OCI-LY7 (cell line): Measurements from ENCODE around the gene HOXC10. TPM values are rescaled to one million over a fixed set of nuclear protein-coding genes. Genes with fewer than 3 reads are reported as not detected.

Experiments used
- BruUV-seq: library from RNA; stranded (reverse); fragments of 400-500 nt; replicated peaks from 2 replicates; lab custom pipeline; 2021; lab: Mats Ljungman, UMichigan
- CTCF ChIA-PET: fragments of 300-600 bp; sonication (Branson Sonifier 250); formaldehyde crosslinking; loops from one replicate; lab custom pipeline; 2022; ENCODE audit warnings: antibody characterized with exemption; ENCODE audit not compliant: unreplicated experiment; lab: Charles Lee
- POLR2A ChIA-PET: fragments of 300-600 bp; sonication (Branson Sonifier 250); formaldehyde crosslinking; loops from one replicate; lab custom pipeline; 2022; ENCODE audit warnings: antibody characterized with exemption; lab: Charles Lee
- DNase-seq: peaks from one replicate; pipeline ENCODE4 v3.0.0-alpha.2; 2015; ENCODE audit warnings: low spot score
- H2AFZ ChIP-seq: fragments of 200-600 bp; sonication (generic), shearing (Covaris generic); 2 replicates; pipeline ENCODE4 v1.6.1; 2014; ENCODE audit warnings: mild to moderate bottlenecking, antibody characterized with exemption, low read length, moderate library complexity
- H3K27ac ChIP-seq: fragments of 200-600 bp; sonication (generic); 2 replicates; pipeline ENCODE4 v1.5.1; 2014; ENCODE audit warnings: mixed run types, low read depth, mild to moderate bottlenecking, moderate library complexity, low read length, inconsistent platforms; ENCODE audit not compliant: poor library complexity, severe bottlenecking
- H3K36me3 ChIP-seq: fragments of 200-600 bp; sonication (generic); 2 replicates; pipeline ENCODE4 v1.6.1; 2014; ENCODE audit warnings: mild to moderate bottlenecking, antibody characterized with exemption, low read length, moderate library complexity, mixed read lengths; ENCODE audit not compliant: insufficient read depth
- H3K4me1 ChIP-seq: fragments of 200-600 bp; sonication (generic); 2 replicates; pipeline ENCODE4 v1.5.1; 2014; ENCODE audit warnings: mild to moderate bottlenecking, low read length; ENCODE audit not compliant: insufficient read depth, poor library complexity, severe bottlenecking
- H3K4me2 ChIP-seq: fragments of 200-600 bp; sonication (generic); 2 replicates; pipeline ENCODE4 v1.6.1; 2014; ENCODE audit warnings: mild to moderate bottlenecking, low read length
- H3K4me3 ChIP-seq: fragments of 200-600 bp; sonication (generic); 2 replicates; pipeline ENCODE4 v1.5.1; 2014; ENCODE audit warnings: mild to moderate bottlenecking, low read depth, low read length; ENCODE audit not compliant: poor library complexity, severe bottlenecking
- H3K79me2 ChIP-seq: fragments of 200-600 bp; sonication (generic); 2 replicates; pipeline ENCODE4 v1.6.1; 2016; ENCODE audit warnings: low read depth, mild to moderate bottlenecking, low read length, moderate library complexity, mixed read lengths; ENCODE audit not compliant: insufficient read depth
- H3K9me2 ChIP-seq: fragments of 200-600 bp; sonication (generic); 2 replicates; pipeline ENCODE4 v1.6.1; 2016; ENCODE audit warnings: mild to moderate bottlenecking, low read length, mixed read lengths; ENCODE audit not compliant: insufficient read depth
- H3K9me3 ChIP-seq: fragments of 200-600 bp; sonication (generic); 2 replicates; pipeline ENCODE4 v1.6.1; 2014; ENCODE audit warnings: mild to moderate bottlenecking, mixed run types, low read length, mixed read lengths
- H4K20me1 ChIP-seq: fragments of 200-600 bp; sonication (generic); 2 replicates; pipeline ENCODE4 v1.6.1; 2014; ENCODE audit warnings: mild to moderate bottlenecking, antibody characterized with exemption, low read length, moderate library complexity, mixed read lengths; ENCODE audit not compliant: insufficient read depth
- CTCF ChIP-seq: fragments of 200-600 bp; sonication (generic); conservative IDR thresholded peaks from 2 replicates; pipeline ENCODE4 v1.5.1; 2014; ENCODE audit warnings: mild to moderate bottlenecking, antibody characterized with exemption, low read length, moderate library complexity, mixed read lengths
- EZH2phosphoT487 ChIP-seq: fragments of 200-600 bp; sonication (generic); IDR thresholded peaks from 2 replicates; pipeline ENCODE4 v1.6.1; 2018; ENCODE audit warnings: low read depth, borderline replicate concordance, mild to moderate bottlenecking, mixed run types, antibody characterized with exemption, low read length, moderate library complexity, mixed read lengths
- intact Hi-C: fragments of 100-400 bp; cut with micrococcal nuclease; formaldehyde crosslinking; loops from one replicate; pipeline ENCODE4 v1.10.0; 2022; ENCODE audit not compliant: unreplicated experiment
- total RNA-seq, 2 experiments: library from RNA; depleted of rRNA in 1 of 2; stranded (reverse); fragments of >200 nt in 1 of 2; shearing (Covaris generic) in 1 of 2; gene quantifications; 2 replicates each; pipeline ENCODE4 v1.2.3, GENCODE V29; 2014 to 2022

Gene HOXC10
- total RNA-seq, 2 experiments from 2014 or later: 0.25 to 0.28 TPM

- Histone ChIP-seq H2AFZ (no peak overlapping the region), H3K27ac (no peak overlapping the region), H3K4me1 (no peaks in the 10 kb centered on the region), H3K4me2 (no peak overlapping the region), H3K36me3 (no peaks in the 10 kb centered on the region), H4K20me1 (no peaks in the 10 kb centered on the region), H3K4me3 (no peak overlapping the region), H3K79me2 (no peaks in the 10 kb centered on the region), H3K9me3 (no peaks in the 10 kb centered on the region), H3K9me2 (no peaks in the 10 kb centered on the region)
- ChIA-PET CTCF (no interaction called here), POLR2A (no interaction called here)
- intact Hi-C loops: no loop called here
- no TSS peak for BruUV-seq
- no peak for DNase-seq
- no peak for TF ChIP-seq CTCF
- TF ChIP-seq EZH2phosphoT487: no peak
Measured at GRCh38 chr12:53937099-53937498, 47.8 kb upstream of the HOXC10 start.

- Histone ChIP-seq H2AFZ (no peak overlapping the region), H4K20me1 (no peaks in the 10 kb centered on the region), H3K79me2 (no peaks in the 10 kb centered on the region), H3K9me3 (no peaks in the 10 kb centered on the region), H3K4me2 (no peak overlapping the region; the same call in 1 of the 2 replicates), H3K36me3 (no peaks in the 10 kb centered on the region), H3K27ac (no peak overlapping the region), H3K4me3 (no peak overlapping the region), H3K4me1 (no peaks in the 10 kb centered on the region), H3K9me2 (no peaks in the 10 kb centered on the region)
- no TSS peak for BruUV-seq
- CTCF ChIA-PET: no interaction called here
- no peak for TF ChIP-seq CTCF
- no peak for TF ChIP-seq EZH2phosphoT487
- intact Hi-C loops: no loop called here
- POLR2A ChIA-PET: no interaction called here
- no peak for DNase-seq
Measured at GRCh38 chr12:53937596-53938325, 47.2 kb upstream of the HOXC10 start.
